Measurements from ENCODE around the gene ALDH1L1. TPM values are rescaled to one million over a fixed set of nuclear protein-coding genes. Genes with fewer than 3 reads are reported as not detected.

ALDH1L1 gene
- total RNA-seq, 2 experiments from 2014 or later = not detected

- Mint-ChIP-seq H3K27ac (no peak overlapping the region), H3K36me3 (ENCODE audit: low read depth) (no peaks in the 10 kb centered on the region), H3K4me1 (no peaks in the 10 kb centered on the region), H3K9me3 (no peaks in the 10 kb centered on the region), H3K4me3 (no peak overlapping the region), H3K27me3 (peaks cover 13% of the 10 kb centered on the region)
- peak; percentile 8 for DNase-seq
- POLR2A ChIA-PET = no interaction called here
- CTCF ChIA-PET = no interaction called here
These were observed 33.0 kb downstream of the ALDH1L1 start for GRCh38 chr3:126147147-126147931.

- CTCF ChIA-PET = no interaction called here
- Mint-ChIP-seq H3K27ac (no peak overlapping the region), H3K36me3 (ENCODE audit: low read depth) (no peaks in the 10 kb centered on the region), H3K4me1 (no peaks in the 10 kb centered on the region), H3K27me3 (peaks cover 20% of the 10 kb centered on the region), H3K9me3 (no peaks in the 10 kb centered on the region), H3K4me3 (no peak overlapping the region)
- POLR2A ChIA-PET = no interaction called here
- peak; percentile 5 for DNase-seq
These were observed 33.8 kb downstream of the ALDH1L1 start for GRCh38 chr3:126146525-126147146.

DNA sequence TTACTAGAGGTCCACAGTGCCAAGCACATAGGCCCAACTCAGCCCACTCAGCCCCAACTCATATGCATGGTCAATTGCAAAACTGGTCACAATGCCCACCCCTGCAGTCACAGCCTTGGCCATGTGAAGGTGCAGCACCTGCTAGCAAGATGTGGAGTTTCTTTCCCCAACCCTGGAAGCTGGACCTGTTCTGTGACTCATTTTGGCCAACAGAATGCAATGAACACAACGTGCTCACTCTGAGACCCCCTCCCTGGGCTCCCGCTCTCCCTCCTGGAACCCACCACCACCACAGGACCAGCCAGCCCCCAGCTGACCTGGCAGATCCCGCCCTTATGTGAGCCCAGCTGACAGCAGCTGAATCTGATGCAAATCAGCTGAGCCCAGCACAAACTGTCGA, 34.4 kb downstream of the ALDH1L1 start:
- CTCF ChIA-PET = no interaction called here
- no peaks in the 10 kb centered on the region for H3K9me3 Mint-ChIP-seq
- H3K36me3 Mint-ChIP-seq (ENCODE audit: low read depth) = no peaks in the 10 kb centered on the region
- no peak overlapping the region for H3K27ac Mint-ChIP-seq
- peak; percentile 11 for DNase-seq
- H3K27me3 Mint-ChIP-seq = peaks cover 25% of the 10 kb centered on the region
- no peaks in the 10 kb centered on the region for H3K4me1 Mint-ChIP-seq
- POLR2A ChIA-PET = no interaction called here
- no peak overlapping the region for H3K4me3 Mint-ChIP-seq

- CTCF ChIA-PET = no interaction called here
- Mint-ChIP-seq H3K4me3 (no peak overlapping the region), H3K27me3 (peaks cover 43% of the 10 kb centered on the region), H3K4me1 (no peaks in the 10 kb centered on the region), H3K27ac (no peak overlapping the region), H3K36me3 (ENCODE audit: low read depth) (no peaks in the 10 kb centered on the region), H3K9me3 (no peaks in the 10 kb centered on the region)
- peak; percentile 8 for DNase-seq
- POLR2A ChIA-PET = no interaction called here
These were observed 37.7 kb downstream of the ALDH1L1 start for GRCh38 chr3:126142652-126143051.

DNA sequence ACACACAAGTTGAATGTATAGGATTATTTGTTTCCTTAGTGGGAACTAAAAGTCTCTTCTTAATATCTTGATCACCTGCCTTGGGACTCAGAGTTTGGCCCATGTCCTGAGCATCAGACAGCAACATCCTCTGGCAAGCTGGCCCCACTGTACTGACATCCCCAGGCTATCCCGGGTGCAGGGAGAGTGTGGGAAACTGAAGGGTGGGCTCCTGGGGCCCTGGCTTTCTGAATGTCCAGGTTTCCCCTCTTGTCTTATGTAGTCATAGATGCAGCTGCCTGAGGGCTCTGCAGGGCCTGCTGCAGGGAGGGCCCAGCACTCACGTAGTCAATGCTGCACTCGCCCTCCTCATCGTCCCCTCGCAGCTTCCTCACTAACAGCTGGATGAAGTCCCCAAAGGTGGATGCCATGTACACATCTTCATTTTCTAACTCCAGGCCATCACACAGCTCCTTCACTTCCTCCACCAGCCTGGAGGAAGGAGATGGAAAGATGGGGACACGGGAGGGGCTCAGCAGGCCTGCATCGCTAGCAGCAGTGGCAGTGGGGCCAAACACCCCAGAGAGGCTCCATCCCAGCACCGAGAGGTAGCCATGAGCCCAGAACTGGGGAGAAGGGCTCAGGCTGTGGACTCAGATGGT, 42.8 kb downstream of the ALDH1L1 start:
- Mint-ChIP-seq H3K27ac (no peak overlapping the region), H3K9me3 (no peaks in the 10 kb centered on the region), H3K4me1 (no peaks in the 10 kb centered on the region), H3K4me3 (no peak overlapping the region), H3K27me3 (peaks cover 32% of the 10 kb centered on the region), H3K36me3 (ENCODE audit: low read depth) (no peaks in the 10 kb centered on the region)
- ChIA-PET POLR2A (no interaction called here), CTCF (interaction anchor here (1.0 kb wide), 1 partner anchor 22 kb away, joined by 3 read pairs; no protein-coding TSS in a partner anchor)
- DNase-seq = no peak

DNA sequence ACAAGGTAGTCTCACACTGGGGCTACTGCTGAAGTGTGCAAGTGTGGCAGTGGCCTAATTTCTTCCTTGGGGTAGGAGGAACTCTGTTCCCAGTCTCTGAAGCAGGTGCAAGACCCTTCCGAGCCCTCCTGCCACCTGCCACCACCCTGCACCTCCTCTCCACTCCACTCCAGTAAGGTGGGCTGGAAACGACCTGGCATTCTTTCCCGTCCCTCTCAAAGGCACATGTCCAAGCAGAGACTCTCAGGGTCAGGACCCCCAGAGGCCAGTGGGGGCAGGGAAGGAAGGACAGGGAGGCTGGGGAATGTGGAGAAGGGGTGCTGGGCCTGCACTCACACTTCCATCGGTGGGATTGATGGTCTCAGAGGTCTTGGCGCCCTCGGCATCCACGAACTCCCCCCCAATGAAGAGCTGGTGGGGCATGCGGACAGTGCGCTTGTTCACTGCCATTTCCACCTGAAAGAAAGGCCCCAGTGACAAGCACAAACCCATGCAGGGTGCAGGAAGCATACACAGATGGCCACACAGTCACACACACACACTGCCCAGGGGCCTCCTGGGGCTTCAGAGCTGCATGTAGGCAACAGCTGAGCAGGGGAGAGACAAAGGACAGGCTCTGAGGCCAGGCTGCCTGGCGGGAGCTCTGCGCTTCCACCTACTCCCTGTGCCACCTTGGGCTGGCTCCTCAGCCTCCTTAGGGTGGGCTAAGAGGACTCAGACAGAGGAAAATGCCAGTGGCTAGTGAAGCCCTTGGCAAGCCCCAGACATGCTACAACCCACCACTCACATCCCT, 43.8 kb downstream of the ALDH1L1 start:
- no peak for DNase-seq

DNA sequence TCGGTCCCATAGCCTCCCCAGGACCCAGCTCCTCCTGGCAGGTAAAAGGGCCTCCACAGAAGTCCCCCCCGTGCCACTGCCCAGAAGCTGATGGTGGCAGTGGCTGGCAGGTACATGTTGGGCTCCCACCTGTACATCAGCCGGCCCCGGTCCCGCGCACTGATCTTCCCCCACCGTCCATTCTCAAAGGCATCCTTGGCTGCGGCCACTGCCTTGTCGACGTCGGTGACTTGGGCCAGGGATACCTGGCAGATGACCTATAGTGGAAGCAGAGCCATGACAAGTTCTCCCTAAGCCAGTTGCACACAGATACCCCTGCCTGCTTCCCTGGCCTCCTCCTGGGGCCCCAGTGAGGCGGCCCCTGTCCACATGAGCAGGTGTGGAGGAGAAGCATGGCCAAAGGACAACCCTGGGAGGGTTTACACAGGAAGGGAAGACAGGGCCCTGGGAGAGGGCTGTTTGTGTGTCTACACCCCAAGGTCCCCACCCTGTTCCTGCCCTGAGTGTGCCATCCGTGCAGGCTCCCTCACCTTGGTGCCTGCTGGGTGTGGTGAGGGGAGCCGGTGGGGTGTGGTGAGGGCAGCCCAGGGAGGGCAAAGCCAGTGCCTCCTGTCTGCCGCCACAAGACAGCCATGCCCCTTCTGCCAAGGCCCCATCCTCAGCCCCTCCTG, 44.8 kb downstream of the ALDH1L1 start:
- ChIA-PET CTCF (interaction anchor here (1.4 kb wide), 1 partner anchor 145 kb away, joined by 3 read pairs; no protein-coding TSS in a partner anchor), POLR2A (no interaction called here)
- H3K4me1 Mint-ChIP-seq = no peaks in the 10 kb centered on the region
- no peaks in the 10 kb centered on the region for H3K9me3 Mint-ChIP-seq
- H3K27me3 Mint-ChIP-seq = peaks cover 14% of the 10 kb centered on the region
- H3K27ac Mint-ChIP-seq = no peak overlapping the region
- H3K4me3 Mint-ChIP-seq = no peak overlapping the region
- H3K36me3 Mint-ChIP-seq (ENCODE audit: low read depth) = no peaks in the 10 kb centered on the region
- DNase-seq = no peak

More for the DNA sequence above, 43.8 kb downstream of the ALDH1L1 start:
- H3K9me3 Mint-ChIP-seq = no peaks in the 10 kb centered on the region
- H3K27ac Mint-ChIP-seq = no peak overlapping the region
- ChIA-PET CTCF (no interaction called here), POLR2A (no interaction called here)
- H3K4me1 Mint-ChIP-seq = no peaks in the 10 kb centered on the region
- peaks cover 22% of the 10 kb centered on the region for H3K27me3 Mint-ChIP-seq
- no peak overlapping the region for H3K4me3 Mint-ChIP-seq
- no peaks in the 10 kb centered on the region for H3K36me3 Mint-ChIP-seq (ENCODE audit: low read depth)

DNA sequence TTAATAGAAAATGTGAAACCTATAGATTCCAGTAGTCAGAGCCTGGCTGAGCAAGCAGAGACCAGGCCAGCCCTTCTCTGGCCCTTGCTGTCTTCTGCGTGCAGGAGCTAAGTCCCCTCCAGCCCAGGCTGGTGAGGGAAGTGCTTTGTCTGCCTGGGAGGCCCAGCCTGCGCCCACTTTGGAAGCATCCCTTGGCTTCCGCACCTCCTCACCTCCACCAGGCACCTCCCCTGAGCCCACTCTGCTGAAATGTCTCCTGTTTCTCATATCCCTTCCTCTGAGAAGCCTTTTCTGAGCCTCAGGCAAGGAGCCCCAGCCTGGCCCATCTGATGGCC, 45.3 kb downstream of the ALDH1L1 start:
- Mint-ChIP-seq H3K27ac (no peak overlapping the region), H3K27me3 (peaks cover 11% of the 10 kb centered on the region), H3K4me3 (no peak overlapping the region), H3K4me1 (no peaks in the 10 kb centered on the region), H3K36me3 (ENCODE audit: low read depth) (no peaks in the 10 kb centered on the region), H3K9me3 (no peaks in the 10 kb centered on the region)
- POLR2A ChIA-PET = no interaction called here
- no peak for DNase-seq
- CTCF ChIA-PET = interaction anchor here (1.4 kb wide), 1 partner anchor 144 kb away, joined by 3 read pairs; no protein-coding TSS in a partner anchor

DNA sequence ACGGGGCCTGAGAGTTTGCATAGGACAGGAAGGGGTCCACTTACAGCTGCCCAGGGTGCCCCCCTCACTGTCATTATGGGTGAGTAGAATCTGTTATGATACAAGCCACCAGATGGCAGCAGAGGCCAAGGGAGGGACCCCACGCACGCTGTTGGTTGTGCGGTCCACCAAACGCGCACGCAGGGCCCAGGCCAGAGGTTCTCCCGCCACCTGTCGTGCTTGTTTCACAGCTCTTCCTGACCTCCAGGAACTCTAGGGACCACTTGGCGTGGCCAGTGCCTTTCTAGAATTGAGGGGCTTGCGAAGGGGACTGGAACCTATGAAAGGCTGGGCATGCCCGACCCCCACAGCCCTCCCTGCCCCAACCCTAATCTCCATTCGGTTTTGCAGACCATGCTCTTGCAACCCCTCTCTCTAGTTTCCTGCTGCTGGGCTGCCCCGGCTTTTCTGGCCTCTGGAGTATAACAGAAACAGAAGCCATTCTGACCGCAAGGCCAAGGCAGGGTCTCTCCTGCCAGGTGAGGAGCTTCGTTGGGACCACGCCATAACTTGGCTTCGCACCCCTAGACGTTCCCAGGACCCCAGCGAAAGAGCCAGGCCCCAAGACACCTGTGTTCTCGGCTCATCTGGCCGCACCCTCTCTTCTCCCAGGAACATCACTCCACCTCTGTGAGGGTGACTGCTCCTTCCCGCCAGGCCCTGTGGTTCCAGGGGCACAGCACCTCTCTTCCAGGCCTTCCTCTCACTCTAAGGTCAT, 46.0 kb downstream of the ALDH1L1 start:
- DNase-seq = peak; percentile 42
- Mint-ChIP-seq H3K4me3 (no peak overlapping the region), H3K4me1 (no peaks in the 10 kb centered on the region), H3K27me3 (peaks cover 5% of the 10 kb centered on the region), H3K9me3 (no peaks in the 10 kb centered on the region), H3K27ac (no peak overlapping the region), H3K36me3 (ENCODE audit: low read depth) (no peaks in the 10 kb centered on the region)
- ChIA-PET POLR2A (no interaction called here), CTCF (interaction anchor here (0.6 to 1.4 kb wide), 3 partner anchors 44 to 254 kb away, joined by 3 read pairs; no protein-coding TSS in a partner anchor)

GRCh38 chr3:126133606-126134005, 46.8 kb downstream of the ALDH1L1 start:
- H3K4me3 Mint-ChIP-seq = no peak overlapping the region
- CTCF ChIA-PET = interaction anchor here (0.6 to 1.4 kb wide), 2 partner anchors 255 to 1526 kb away, joined by 3 read pairs; no protein-coding TSS in a partner anchor
- no peak for DNase-seq
- H3K27me3 Mint-ChIP-seq = peaks cover 1% of the 10 kb centered on the region
- H3K27ac Mint-ChIP-seq = no peak overlapping the region
- POLR2A ChIA-PET = no interaction called here
- H3K4me1 Mint-ChIP-seq = no peaks in the 10 kb centered on the region
- H3K9me3 Mint-ChIP-seq = no peaks in the 10 kb centered on the region
- no peaks in the 10 kb centered on the region for H3K36me3 Mint-ChIP-seq (ENCODE audit: low read depth)

DNA sequence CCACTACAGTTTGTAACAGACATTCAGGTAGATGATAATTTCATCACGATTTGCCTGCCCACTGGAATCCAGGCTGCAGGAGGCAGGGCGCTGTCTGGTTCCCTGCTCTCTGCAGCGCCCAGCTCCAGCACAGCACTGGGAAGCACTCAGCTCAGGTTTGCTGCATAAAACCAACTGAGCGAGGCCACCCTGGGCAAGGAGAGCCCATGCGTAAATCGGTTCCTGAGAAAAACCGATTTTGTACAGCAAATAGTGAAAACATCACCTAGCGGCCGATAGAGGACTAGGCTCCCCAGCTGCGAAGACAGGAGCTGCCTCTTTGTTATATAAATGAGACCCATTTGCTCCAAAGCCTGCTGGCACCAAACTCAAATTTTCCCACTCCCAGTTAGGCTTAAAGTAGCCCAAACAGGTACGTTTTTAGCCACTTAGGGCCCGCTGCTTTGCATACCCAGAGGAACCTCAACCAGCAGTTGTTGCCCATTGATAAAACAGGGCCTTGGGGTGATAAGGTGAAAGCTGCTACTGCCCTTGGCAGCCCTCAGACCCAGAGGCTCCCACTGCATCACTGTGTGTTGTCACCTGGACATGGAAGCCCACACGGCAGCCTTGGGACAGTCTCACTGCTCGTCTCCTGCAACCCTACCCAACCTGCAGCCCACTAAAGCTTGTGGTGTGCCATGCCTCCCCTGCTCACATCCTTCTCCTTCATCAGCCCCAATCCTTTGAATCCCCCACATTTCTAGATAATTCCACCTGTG, 47.5 kb downstream of the ALDH1L1 start:
- Mint-ChIP-seq H3K36me3 (ENCODE audit: low read depth) (no peaks in the 10 kb centered on the region), H3K27ac (no peak overlapping the region), H3K4me1 (no peaks in the 10 kb centered on the region), H3K9me3 (no peaks in the 10 kb centered on the region), H3K4me3 (no peak overlapping the region), H3K27me3 (no peaks in the 10 kb centered on the region)
- ChIA-PET CTCF (interaction anchor here (1.4 kb wide), 1 partner anchor 256 kb away, joined by 3 read pairs; no protein-coding TSS in a partner anchor), POLR2A (no interaction called here)
- DNase-seq = no peak
